CD4-positive, alpha-beta T cell treated with Interleukin-21 for 1 hour (primary cell): Measurements from ENCODE around the gene MYO18A.
A peak's percentile ranks its signal among the peaks of the same experiment; 100 is the strongest.
"Not testable (repeated sequence)": the region's sequence is repeated elsewhere in the genome, so short reads cannot be mapped to it uniquely, and the experiment has no call there.

Experiments used
- DNase-seq: peaks from one replicate; pipeline ENCODE4 v3.0.0-alpha.2; 2020

The MYO18A gene, protein sequence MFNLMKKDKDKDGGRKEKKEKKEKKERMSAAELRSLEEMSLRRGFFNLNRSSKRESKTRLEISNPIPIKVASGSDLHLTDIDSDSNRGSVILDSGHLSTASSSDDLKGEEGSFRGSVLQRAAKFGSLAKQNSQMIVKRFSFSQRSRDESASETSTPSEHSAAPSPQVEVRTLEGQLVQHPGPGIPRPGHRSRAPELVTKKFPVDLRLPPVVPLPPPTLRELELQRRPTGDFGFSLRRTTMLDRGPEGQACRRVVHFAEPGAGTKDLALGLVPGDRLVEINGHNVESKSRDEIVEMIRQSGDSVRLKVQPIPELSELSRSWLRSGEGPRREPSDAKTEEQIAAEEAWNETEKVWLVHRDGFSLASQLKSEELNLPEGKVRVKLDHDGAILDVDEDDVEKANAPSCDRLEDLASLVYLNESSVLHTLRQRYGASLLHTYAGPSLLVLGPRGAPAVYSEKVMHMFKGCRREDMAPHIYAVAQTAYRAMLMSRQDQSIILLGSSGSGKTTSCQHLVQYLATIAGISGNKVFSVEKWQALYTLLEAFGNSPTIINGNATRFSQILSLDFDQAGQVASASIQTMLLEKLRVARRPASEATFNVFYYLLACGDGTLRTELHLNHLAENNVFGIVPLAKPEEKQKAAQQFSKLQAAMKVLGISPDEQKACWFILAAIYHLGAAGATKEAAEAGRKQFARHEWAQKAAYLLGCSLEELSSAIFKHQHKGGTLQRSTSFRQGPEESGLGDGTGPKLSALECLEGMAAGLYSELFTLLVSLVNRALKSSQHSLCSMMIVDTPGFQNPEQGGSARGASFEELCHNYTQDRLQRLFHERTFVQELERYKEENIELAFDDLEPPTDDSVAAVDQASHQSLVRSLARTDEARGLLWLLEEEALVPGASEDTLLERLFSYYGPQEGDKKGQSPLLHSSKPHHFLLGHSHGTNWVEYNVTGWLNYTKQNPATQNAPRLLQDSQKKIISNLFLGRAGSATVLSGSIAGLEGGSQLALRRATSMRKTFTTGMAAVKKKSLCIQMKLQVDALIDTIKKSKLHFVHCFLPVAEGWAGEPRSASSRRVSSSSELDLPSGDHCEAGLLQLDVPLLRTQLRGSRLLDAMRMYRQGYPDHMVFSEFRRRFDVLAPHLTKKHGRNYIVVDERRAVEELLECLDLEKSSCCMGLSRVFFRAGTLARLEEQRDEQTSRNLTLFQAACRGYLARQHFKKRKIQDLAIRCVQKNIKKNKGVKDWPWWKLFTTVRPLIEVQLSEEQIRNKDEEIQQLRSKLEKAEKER (N-terminal part only)

DNA sequence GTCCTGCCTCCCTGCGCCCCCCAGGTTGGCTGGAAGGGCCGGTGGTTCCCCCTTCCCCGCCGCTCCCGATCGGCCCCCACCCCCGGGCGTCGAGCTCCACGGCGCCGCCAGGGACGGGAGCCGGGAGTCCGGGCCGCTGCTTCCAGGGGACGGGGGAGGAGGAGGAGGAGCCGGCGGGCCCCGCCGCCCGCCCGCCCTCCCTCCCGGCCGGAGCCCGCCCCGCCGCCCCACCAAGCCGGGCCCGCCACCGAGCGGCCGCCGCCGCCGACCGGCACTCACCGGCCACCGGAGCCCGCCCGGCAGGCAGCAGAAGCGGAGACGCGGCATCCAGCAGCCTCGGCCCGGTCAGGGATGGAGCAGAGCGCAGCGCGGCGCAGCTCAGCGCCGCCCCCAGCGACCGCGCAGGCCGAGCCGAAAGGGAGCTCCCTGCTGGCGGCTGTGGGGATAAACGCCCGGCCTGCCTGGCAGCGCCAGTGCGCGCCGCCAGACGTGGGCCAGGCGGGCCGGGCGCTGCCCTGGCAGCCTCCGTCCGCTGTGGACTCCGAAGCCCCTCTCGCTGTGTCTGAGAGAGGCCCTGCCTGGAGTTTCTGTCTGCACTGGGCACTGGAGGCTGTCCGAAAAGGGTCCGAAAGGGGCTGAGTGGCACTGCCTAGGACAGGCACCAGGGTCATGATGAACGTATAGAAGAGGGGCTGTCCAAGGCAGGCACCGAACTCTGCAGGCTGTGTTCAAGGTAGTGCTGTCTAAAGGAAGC is at the start of gene MYO18A:
MYO18A (minus strand) TSS at position 365 of the 754 bp plus-strand sequence. CDS start 13,458 bp downstream, outside the sequence.
- peak; percentile 80 for DNase-seq

DNA sequence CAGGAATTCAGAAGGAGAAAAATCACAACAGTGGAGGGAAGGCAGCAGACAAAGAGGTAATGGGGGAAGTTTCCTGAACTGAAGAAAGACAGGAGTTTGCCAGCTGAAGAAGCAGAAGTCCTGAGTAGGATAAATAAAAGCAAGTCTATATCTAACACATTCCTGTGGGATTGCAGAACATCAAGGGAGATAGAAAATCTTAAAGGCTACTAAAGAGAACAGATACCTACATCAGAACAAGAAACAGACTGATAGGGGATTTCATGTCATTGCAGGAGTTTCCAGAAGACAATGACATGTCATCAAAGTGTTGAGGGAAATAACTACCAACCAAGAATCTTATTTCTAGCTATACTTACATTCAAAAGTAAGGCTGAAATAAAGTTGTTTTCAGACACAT is 45.2 kb upstream of the MYO18A start:
- DNase-seq: no peak

DNA sequence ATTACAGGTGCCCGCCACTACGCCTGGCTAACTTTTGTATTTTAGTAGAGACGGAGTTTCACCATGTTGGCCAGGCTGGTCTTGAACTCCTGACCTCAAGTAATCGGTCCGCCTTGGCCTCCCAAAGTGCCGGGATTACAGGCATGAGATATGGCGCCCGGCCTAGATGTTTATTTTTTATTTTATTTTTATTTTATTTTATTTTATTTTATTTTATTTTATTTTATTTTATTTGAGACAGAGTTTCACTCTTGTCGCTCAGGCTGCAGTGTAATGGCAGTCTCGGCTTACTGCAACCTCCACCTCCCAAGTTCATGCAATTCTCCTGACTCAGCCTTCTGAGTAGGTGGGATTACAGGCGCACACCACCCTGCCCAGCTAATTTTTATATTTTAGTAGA is 41.1 kb upstream of the MYO18A start:
- DNase-seq: not testable (repeated sequence)

DNA sequence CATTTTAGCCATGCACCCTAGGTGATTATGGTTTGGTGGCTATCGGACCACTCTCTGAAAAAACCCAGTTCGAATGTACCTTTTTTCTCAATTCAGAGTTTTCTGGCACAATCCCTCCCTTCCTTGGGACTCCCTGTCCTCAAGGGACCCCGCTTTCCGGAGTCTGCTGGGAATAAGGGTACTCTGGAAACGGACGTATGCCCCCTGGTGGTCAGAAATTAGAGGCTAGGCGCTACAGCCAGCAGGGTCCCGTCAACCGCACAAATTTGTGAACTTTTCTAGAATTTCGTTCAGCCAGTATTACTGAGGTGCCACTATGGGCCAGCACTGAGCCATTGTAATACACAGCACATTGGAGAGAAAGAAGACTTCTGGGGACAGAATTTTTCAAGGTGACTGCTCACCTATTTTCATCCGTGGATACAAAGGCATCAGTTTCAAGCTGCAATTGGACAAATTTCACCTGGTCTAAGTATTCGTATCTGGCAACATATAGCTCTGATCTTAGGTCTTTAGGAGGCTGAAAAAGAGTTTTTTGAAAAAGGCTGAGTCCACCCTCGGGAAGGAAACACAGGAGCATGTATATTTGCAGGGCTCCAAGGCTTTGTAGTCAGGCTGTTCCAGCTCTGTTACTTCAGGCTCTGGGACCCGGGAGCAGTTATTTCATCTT is 39.3 kb upstream of the MYO18A start:
- DNase-seq: peak; percentile 72

DNA sequence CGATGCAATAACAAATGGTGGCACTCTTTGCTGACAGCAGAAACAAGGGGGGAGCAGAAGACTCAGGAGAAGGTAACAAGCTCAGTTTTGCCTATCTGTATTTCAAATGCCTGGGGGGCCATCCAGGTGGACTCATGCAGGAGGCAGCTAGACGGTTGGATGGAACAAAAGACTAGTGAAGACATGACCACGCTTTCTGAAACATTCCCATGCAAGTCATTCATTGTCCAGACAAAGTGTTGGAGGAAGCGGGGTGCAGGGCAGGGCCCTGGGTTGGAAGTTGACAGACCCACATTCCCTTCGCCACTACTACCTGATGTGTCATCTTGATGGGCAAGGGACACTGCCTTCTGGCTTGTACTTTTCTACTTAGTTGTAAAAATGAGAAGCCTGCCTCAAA is 36.7 kb upstream of the MYO18A start:
- DNase-seq: no peak

DNA sequence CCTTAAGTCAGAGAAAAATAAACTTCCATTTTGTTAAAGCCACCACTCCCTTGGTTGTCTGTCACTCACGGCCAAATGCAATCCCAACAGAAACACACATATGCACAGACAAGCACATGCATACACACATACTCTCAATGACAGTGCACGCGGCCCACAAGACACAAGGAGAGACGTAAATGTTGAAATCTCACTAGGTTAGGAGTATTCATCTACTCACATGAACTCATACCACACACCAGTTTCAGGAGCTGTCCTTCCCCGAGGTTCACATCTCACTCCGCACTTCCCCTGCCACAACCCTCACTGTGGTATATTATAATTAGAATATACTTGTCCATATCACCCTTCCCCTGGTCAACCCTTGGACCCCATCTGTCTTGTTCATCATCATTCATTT is 36.0 kb upstream of the MYO18A start:
- DNase-seq: no peak

DNA sequence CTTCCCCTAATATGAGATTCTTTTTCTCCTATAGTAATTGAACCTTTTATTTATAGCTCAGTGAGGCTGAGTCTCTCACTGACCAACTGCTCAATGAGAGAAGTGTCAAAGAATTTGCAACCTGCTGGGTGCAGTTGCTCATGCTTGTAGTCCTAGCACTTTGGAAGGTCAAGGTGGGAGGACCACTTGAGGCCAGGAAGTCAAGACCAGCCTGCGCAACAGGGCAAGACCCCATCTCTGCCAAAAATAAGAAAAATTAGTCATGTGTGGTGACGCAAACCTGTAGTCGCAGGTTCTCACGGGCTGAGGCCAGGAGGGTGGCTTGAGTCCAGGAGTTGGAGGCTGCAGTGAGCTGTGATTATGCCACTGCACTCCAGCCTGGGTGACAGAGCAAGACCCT is 35.5 kb upstream of the MYO18A start:
- DNase-seq: no peak

DNA sequence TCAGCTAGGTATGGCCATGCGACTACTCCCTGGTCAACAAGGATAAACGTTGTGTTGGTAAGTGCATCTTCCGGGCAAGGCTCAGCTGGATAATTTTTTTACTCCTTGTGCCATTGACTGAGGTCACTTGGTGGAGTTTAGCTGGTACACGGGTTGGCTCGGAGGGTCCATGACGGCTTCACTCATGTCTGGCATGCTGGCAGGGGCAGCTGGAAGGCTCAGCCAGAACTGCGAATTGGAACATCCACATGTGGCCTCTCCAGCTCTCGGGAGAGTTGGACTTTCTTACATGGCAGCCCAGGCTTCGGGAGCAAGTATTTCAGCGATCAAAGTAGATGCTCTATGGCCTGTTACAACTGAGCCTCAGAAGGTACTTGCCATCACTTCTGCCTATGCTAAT is 35.0 kb upstream of the MYO18A start:
- DNase-seq: no peak

DNA sequence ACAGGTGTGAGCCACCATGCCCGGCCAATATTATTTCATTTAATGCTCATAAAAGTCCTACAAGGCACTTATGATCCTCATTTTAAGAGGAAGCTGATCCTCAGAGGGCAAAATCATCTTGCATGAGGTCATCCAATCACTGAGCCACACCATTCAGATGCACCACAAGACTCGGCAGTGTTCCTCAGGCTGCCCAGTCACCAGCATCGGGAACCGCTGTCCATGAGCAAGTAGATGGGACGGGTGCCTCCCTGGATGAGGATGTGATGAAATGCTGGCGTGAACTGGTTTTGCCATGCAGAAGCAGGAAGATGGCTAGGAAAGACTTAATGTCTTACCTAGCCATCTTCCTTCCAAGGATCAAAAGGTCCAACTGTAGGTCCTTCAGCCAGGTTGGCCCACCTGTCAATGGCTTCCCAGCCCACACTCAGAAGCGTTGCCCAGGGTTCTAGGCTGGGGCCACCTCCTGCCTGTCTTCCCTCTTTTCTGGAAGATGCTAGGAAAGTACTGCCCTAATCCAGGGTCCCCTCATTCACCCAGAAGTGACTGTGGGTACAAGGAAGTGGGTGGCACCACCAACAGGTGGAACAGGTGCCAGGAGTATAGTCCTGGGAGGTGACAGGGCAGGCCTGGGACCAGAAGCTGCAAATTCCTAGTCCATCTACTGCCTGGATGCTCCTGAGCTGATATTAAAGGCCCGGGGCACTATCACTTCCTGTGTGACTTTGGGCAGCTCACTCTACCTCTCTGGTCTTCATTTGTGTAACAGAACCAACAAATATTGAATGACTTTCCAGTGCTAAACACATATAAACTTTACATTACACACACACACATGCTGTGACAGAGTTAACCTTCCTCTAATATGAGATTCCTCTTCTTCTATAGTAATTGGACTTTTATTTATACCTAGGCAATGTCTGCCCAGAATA is 34.3 kb upstream of the MYO18A start:
- no peak for DNase-seq

DNA sequence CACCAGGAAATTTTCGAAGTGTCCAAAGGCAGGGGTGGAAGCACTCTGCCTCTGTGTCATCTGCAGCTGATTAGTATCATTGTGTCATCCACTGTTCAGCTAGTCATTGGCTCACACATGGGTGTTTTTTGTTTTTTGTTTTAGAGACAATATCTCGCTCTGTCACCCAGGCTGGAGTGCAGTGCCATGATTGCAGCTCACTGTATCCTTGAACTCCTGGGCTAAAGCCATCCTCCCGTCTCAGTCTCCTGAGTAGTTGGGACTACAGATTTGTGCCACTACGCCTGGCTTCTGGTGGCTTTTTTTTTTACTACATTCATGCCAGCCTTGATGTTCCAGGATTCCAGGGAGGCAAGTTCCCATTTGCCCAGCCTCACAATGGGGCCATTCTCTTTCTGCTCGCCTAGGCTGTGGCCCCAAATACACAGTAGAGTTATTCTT is 32.5 kb upstream of the MYO18A start:
- no peak for DNase-seq

DNA sequence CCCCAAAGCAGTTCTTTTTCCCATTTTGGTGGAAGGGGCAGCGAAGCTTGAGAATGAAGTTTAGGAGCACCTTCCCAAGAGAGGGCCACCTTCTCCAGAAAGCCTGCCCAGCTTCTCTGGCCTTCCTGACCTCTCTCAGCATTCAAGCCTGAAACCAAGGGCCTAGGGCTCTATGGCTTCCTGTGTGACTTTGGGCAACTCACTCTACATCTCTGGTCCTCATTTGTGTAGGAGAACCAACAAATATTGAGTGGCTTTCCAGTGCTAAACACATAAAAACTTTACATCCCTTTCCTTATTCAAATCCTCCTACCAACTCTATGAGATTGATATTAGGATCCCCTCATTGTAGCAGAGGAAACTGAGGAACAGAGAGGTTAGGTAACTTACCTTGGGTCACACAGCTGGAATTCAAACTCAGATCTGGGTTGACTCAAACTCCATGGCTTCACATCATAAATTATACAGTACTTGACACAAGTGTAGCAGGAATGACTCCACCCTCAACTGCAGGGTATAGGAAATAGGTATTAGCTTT is 32.0 kb upstream of the MYO18A start:
- no peak for DNase-seq

DNA sequence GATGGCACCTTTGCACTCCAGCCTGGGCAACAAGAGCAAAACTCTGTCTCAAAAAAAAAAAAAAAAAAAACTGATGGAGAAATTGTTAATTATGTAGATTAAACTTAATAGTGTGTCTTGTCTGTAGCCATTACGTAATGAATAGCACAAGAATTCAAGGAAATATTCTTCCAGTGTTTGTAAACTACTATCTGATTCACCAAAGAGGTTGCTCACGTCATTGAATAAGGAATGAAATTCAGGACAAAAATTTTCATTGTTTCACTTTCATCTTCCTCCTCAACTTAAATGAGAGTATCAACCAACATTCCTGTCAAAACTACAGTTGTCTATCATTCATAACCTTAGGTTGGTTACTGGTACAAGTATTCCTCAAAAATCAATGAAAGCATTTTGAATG is 30.7 kb upstream of the MYO18A start:
- DNase-seq: no peak

DNA sequence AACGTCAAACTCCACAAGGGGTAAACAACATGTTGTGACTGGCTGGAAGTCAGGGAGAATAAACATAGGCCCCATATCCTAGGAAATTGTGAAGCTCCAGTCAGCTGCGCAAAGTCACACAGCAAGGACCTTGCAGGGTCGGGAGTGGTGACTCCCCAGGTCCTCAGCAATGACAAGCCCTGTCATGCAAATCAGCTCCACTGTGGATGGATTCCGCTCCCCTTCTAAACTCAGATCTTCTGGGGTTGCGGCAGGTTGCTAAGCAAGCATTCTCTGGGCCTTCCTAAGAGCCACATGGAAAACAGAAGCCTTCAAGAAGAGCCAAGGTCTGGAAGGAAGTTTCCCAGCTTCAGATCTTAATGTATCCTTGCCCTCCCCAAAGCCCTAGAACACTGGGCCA is 28.9 kb upstream of the MYO18A start:
- DNase-seq: no peak

DNA sequence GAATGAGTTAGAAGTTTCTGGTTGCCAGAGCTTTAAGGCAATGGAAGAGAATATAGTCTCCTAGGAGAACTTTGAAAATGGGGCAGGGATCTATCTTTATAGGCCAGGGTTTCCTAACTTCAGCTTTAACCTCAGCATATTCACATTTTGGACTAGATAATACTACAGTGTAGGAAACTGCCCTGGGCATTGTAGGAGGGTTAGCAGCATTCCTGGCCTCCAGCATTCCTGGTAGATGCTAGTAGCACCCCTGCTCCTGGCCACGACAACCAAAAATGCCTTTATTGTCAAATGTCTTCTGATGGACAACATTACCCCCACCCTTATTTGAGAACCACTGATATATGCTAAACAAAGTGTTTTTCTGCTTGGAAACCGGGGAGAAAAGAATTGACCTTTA is 27.8 kb upstream of the MYO18A start:
- no peak for DNase-seq

DNA sequence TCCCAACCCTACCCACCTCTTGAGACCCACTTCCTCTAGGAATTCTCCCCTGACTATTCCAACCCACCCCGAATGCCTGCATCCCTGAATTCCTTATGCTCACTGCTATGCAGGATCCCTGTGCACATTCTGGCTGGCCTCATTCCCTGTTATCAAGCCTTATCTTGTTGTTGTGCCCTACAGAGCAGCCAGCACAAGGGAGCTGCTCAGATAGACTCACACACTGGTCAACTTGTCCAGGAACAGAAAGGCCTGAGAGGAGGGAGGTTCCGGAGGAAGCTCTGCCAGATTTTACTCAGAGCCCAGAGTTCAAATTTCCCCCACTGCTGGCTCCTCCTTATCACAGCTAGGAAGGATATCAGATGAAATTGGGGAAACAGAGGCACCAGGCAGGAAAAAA is 24.8 kb upstream of the MYO18A start:
- no peak for DNase-seq

DNA sequence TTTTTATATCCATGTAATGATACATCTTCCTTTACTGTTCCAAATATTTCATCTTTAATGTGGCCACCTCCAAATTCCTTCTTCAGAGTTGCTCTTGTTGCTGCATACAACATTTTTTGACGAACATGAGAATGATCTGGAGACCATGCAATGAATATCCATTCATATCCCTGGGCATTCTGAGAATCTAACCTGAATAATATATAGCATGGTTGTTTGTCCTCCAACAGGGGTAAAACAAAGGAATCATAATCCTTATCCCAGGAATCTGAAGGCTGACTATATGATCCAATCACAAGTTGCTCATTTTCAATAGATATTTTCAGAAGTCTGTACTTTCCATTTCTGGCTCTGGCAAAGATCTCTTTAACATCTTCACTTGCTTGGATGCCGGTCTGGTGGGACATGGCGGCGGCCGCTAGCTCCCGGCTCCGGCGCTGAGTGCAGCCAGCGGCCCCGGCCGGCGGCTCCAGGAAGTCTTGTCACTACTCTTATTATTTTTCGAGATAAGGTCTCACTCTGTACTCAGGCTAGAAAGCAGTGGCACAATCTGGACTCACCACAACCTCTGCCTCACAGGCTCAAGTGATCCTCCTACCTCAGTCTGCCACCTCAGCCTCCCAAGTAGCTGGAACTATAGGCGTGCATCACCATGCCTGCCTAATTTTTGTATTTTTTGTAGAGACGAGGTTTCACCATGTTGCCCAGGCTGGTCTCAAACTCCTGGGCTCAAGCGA is 24.0 kb upstream of the MYO18A start:
- not testable (repeated sequence) for DNase-seq

DNA sequence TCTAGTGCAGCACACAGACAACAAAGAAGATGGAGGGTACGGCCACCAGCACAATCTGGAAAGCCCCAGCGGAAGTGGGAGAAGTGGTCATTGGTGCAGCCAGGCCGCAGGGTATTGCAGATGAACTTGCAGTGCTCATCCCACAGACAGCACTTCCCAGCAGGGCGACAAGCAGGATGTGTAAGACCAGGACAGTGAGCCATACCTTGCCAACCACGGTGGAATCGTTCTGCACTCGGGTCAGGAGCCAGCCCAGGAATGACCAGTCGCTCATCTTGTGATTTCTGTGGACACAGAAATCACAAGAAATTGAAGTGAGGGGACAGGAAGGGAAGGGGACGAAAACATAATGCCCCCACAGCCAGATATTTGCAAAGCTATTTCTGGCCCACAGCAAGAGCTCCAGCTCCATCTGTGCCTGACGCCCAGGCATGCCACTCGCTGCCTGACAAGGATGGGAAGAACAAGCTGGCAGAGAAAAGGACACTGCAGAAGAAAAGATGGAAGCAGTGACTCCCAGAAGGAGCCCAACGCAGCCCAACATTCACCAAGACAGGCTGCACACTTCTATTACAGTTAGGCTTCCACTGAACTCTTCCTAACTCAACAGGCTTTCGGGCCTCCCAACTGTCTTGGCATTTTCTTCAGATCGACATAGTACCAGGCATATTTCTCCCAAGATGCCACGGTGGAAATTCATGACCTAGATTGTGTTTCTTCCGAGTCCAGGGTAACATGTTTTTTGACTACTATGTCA is 17.5 kb upstream of the MYO18A start:
- no peak for DNase-seq

DNA sequence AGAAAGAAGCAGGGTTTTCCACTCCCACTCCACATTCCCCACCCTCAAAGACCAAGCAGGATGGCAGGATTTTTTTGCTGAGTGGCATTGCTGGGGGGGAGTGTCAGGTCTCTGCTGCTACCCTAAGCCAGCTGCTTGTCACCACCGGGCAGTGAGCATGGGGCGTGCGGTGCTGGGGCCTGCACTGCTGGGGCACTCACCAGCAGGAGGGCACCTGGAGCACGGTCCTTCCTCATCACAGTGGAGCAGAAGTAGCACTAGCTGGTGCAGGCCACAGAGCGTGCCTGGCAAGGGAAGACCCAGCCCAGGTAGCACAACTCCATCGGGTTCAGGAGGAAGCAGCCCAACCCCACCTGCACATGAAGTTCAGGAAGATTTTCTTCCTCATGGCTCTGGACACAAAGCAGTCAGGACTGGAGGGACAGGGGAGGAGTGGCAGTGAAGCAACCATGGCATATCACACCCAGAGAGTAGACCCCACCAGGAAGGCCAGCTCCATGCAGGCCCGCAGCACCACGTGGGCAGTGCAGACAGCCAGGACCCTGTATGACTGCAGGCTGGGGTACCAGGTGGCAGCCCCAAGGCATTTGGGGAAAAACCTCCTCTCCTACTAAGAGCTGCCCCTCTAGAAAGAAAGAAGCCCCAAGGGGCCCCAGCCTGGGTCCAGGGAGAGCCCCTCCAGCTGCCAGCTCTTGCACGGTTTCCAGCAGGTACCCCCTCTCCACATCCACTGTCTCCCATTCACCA is 16.7 kb upstream of the MYO18A start:
- no peak for DNase-seq
